Heart left ventricle (tissue), 13 donors: ENCODE data around the gene ANKRD44.

Experiments used
- POLR2A ChIP-seq, 2 donors: fragments of 450-650 bp; IDR thresholded peaks; one replicate each; pipeline ENCODE4 v1.6.1; 2017; ENCODE audit warnings: antibody characterized with exemption in 2 of 2, mild to moderate bottlenecking in 2 of 2, moderate library complexity in 2 of 2
- TF ChIP-seq, protein P1 (sequence below), 12 donors: fragments of 200-600 bp; sonication (generic) in 4 of 12; IDR thresholded peaks; one replicate each; pipeline versions ENCODE4 v1.5.0 to v1.8.0; 2018 to 2022; ENCODE audit warnings: antibody characterized with exemption in 12 of 12, mild to moderate bottlenecking in 5 of 12
- donor health status: ischemic (EF 13 %, LVEDD 7.1; RV severe dilation, severe dysfunction).
- donor health status: DM: no; HTN: yes; CAD: no.
- donor health status: DM: no; HTN: no; CAD: no.
- donor health status: ischemic (EF 25% LVEDD 6.9; RV normal size, moderate dysfunction).
- donor health status: ischemic (EF 25% LVEDD 5.7; RV mildly dilated, moderate dysfunction).
- donor health status: ischemic (EF 35%, LVEDD 5.7; RV mildly dilated, moderate dysfunction).
- donor health status: nonischemic (EF 11% LVEDD 7.7; RV severe dilation, severe dysfunction).
- donor health status: DM: yes; HTN: yes; CAD: no.
- donor health status: PGD.
- donor health status: ischemic (EF 29% LVEDD 5.4; RV normal size, mild dysfunction).
- donor health status: nonischemic (EF 23%, LVEDD 6.1; RV moderate dilation, normal function).

DNA sequence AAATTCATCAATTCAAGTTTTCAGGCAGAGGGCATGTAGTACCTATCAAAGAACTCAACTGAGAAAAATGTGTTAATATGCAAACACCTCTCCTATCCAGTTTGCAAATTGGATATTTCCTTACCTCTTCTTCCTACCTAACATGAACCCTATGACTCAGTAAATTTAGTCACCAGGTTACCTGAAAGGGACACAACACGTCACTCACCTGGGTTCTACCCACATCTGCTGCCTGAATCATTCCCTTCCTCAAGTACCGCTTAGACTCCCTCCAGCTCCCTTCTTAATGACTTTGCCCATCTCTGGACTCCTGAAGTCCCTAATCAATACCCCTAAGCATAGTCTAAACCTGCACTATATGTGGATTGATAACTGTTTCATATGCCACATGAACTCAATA lies 10.4 kb downstream of the ANKRD44 start:
- TF ChIP-seq, protein P1, sequence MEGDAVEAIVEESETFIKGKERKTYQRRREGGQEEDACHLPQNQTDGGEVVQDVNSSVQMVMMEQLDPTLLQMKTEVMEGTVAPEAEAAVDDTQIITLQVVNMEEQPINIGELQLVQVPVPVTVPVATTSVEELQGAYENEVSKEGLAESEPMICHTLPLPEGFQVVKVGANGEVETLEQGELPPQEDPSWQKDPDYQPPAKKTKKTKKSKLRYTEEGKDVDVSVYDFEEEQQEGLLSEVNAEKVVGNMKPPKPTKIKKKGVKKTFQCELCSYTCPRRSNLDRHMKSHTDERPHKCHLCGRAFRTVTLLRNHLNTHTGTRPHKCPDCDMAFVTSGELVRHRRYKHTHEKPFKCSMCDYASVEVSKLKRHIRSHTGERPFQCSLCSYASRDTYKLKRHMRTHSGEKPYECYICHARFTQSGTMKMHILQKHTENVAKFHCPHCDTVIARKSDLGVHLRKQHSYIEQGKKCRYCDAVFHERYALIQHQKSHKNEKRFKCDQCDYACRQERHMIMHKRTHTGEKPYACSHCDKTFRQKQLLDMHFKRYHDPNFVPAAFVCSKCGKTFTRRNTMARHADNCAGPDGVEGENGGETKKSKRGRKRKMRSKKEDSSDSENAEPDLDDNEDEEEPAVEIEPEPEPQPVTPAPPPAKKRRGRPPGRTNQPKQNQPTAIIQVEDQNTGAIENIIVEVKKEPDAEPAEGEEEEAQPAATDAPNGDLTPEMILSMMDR (IDR thresholded peaks at IDR 0.05) = no peak
- TF ChIP-seq POLR2A (IDR thresholded peaks at IDR 0.05) = no peak
